Measurements from ENCODE around the gene ROBO4.

GRCh38 chr11:124863137-124863825 lies 34.4 kb downstream of the ROBO4 start:
- TF ChIP-seq CTCF (IDR thresholded peaks at IDR 0.05; ENCODE audit: low read depth, low read length, poor library complexity, severe bottlenecking) (no peak), EZH2phosphoT487 (IDR thresholded peaks at IDR 0.05; ENCODE audit: borderline replicate concordance, low read length) (no peak)
